GM15510 (cell line): ENCODE results near the gene LOC128125822.

Experiments
- POLR2A ChIP-seq: IDR thresholded peaks from 3 replicates; pipeline ENCODE4 v1.6.1; 2011; ENCODE audit warnings: borderline replicate concordance; ENCODE audit not compliant: insufficient read length; ENCODE audit errors: extremely low read depth

LOC128125822 gene

DNA sequence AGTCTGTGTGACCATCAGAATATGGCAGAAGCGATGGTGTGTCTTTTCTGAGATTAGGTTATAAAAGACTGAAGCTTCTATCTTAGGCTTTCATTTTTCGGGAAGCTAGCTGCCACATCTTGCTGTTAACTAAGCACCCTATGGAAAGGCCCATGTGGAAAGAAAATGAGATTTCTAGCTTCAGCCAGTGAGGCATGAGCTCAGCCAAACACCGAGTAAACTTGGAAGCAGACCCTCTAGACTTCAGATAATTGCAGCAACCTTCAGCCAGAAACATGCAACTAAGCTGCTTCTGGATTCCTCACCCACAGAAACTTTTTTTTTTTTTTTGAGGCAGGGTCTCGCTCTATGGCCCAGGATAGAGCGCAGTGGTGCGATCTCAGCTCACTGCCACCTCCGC, 20.6 kb downstream of the LOC128125822 start:
- TF ChIP-seq POLR2A = no peak

GRCh38 chr6:63597141-63598048, 25.1 kb downstream of the LOC128125822 start:
- TF ChIP-seq POLR2A = no peak

DNA sequence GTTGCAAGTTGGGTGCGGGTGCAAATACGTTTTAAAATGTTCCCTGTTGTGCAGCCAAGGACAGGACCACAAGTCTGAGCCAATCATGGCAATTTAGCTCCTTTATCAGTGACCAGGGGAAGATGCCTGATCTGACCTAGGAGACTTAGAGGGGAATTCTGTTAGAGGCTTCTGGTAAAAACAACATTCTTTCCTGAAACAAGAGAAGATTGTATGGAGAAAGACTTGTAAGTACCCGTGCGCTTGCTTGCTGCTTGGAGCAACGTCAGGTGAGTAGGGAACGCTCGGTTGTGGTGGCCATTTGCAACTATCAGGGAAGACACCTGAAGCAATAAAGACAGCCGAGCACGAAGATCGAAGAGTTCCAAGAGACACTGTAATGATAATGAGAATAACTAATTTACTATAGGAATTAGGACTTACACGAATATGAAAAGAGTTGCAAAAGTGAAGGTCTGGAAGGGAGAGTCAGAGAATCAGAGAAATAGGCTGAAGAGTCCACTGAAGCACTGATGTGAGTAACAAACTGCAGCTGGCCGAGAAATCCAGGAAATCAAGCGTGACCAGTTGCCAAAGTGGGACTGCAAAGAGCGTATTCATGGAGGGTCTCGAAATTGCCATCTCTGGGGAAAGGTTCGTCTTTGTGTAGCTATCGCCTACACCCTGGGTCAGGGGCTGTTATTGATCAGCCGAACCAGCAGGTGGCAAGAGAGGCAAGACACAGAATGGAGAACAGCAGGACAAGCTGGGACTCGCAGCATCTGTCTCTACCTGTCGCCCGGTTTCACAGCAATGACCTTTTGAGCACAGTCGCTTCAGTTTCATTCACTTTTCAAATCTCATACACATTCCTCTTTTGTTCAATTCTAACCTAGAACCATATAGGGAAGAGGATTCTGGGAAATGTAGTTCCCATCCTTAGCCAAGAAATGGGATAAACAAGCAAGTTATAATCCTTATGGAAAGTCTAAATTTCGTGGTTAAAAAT, 26.1 kb downstream of the LOC128125822 start:
- TF ChIP-seq POLR2A = no peak

- TF ChIP-seq POLR2A = no peak
Observed at GRCh38 chr6:63599243-63599642, 27.0 kb downstream of the LOC128125822 start.

GRCh38 chr6:63600136-63600535, 27.9 kb downstream of the LOC128125822 start:
- no peak for TF ChIP-seq POLR2A

- no peak for TF ChIP-seq POLR2A
Observed at GRCh38 chr6:63609231-63609630, 37.0 kb downstream of the LOC128125822 start.

GRCh38 chr6:63610944-63611343, 38.7 kb downstream of the LOC128125822 start:
- no peak for TF ChIP-seq POLR2A

GRCh38 chr6:63611560-63611959, 39.3 kb downstream of the LOC128125822 start:
- TF ChIP-seq POLR2A = no peak

DNA sequence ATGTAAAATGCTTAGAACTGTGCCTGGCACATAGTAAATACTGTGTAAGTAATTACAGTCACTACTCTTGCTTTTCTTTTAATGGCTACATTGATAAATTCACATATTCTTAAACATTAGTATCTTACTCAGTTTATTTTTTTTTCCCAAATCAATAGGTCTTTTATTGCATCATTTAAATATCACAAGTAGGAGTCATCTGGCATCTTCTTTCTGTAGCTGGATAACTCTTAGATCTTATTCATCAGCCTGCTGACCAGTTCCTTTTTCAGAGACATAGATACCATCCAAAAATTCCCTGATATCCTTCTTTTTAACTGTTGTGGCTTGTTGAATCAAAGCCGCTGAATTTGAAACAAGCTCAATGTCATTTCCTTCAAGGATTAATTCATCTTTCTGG, 43.3 kb downstream of the LOC128125822 start:
- no peak for TF ChIP-seq POLR2A
